NCI-H2227 (cell line): ENCODE data around the gene TRAPPC2B.

ENCODE experiments used
- DNase-seq: peaks from one replicate; lab custom pipeline; 2025; ENCODE audit not compliant: unreplicated experiment; lab: John Stamatoyannopoulos, UW

TRAPPC2B gene

DNA sequence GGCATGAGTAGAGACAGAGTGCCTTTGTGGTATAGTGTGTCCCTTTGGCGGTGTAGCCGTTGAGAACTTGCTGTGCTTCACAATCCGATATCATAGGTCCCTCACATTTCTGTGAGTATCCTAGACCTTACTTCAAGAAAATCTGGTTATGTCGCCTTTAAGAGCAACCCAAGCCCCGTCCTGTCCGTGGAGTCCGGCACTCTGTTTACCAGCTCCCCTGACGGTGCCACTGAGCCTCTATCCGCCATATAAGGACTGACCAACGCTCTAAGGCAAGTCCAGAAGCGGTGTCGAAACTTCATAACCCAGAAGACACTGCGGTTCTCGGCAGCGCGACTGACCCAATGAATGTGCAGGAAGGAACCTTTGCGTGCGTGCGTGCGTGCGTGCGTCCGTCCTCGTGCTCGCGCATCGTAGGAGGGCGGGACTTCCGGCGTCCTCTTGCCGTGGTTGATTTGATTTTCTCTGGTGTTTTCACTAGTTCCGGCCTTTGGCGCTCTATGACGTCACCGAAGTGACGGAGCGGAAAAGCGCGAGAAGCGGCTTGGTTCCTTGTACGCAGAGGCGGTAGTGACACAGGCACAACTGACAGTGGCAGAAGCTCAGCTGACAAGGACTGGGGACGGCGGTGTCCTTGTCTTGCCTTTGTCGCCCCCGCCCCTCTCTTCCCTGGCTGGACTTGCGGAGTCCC is at the start of gene TRAPPC2B, which contains the start of gene ZNF547:
TRAPPC2B (plus strand) TSS at position 555 of the 691 bp plus-strand sequence. CDS start 1,283 bp downstream, outside the sequence.
ZNF547 (plus strand) TSS at position 555 of the 691 bp plus-strand sequence. CDS start 5,005 bp downstream, outside the sequence.
- peak; percentile 100 for DNase-seq

DNA sequence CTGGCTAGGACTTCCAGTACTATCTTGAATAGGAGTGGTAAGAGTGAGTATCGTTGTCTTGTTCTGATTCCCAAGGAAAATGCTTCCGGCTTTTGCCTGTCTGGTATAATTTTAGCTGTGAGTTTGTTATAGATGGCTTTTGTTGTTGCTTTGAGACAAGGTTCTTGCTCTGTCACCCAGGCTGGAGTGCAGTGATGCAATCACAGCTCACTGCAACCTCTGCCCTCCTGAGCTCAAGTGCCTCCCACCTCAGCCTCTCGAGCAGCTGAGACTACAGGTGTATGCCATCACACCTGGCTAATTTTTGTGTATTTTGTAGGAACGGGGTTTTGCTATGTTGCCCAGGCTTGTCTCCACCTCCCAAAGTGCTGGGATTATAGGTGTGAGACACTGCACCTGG is 49.2 kb upstream of the TRAPPC2B start:
- DNase-seq, result no peak

DNA sequence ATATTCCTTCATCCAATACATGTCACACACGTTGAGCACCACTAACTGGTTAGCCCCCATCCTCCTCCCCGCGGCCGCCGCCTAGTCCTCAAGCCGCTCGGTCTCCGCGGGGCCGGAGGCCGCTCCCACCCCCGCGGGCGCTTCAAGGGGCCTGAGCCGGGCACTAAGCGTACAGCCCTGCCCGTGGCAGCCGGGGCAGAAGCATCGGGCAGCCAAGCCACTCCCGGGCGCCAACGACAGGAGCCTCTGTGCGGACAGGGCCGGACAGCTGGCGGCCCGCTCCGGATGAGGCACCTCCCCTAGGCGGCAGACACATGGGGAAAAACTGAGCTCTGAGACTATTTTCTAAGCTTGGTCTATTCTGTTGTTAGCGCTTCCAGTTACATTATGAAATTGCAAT is 45.8 kb upstream of the TRAPPC2B start:
- DNase-seq, result peak; percentile 83

DNA sequence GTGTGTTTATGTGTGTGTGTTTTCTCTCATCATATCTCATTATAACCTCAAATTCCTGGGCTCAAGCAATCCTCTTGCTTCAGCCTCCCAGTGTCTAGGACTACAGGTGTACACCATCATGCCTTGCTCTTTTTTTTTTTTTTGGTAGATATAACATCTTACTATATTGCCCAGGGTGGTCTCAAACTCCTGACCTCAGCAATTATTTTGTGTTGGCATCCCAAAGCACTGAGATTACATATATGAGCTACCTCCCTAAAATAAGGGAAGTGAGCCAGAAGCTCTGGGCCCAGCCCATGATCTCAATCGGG is 43.5 kb upstream of the TRAPPC2B start:
- no peak for DNase-seq

DNA sequence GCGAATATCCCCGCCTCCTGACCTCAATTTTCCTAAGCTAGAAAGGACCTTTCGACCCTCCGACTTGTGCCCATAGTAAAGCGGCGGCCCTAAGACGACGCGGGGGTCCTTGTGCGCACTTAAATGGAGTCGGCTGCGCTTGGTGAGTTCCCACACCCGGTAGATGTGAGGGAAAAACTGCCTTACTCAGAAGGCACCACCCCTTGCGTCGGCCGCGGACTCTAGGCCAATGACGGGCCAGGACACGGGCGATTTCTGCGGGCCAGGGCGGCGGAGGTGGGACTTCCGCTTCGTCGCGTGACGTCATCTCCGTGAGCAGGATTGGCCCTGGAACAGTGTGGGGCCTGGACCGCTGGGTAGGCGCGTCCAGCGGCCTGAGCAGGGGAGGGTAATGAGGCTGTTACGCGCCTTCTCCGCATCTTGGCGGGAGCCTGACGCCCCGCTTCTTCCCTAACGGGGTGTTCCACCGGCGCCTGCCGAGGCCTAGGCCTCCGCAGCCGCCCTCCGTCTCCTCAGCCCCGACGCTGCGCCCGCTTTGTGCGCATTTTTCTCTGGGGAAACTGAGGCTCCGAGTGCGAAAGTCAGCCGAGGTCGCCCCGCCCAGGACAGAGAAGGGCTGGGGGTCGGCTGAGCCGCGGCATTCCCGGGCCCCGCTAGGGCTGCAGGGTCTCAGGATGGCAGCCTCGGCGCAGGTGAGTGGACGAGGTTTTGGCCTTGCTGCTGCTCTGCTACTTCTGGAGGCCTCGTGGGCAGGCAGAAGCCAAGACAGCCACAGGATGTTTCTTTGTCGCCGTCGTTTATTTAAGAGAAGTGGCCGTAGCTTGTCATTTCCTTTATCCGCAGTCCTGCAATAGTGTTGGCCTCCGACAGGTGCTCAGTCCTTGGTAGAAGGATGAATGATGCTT is 42.9 kb upstream of the TRAPPC2B start, which contains the start of gene ZNF543:
ZNF543 (plus strand) TSS at position 293 of the 905 bp plus-strand sequence; CDS start at position 675, 382 bp downstream.
- peak; percentile 100 for DNase-seq

DNA sequence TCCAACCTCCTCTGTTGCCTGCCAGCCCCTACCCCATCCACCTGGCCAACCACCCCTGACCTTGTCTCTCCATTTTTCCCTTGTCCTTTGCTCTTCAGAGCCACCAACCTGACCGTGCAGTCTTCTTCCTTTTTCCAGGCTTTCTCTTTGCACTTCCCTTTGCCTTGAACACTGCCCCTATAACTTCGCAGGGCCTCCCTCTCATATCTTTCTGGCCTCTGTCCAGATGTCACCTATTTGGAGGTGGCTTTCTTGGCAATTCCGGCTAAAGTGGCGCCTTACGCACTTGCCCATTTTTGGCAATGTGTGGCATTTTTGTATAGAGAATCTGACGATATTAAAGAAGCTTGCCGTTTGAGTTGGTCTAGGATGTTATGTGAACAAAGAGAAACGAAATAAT is 42.2 kb upstream of the TRAPPC2B start:
- DNase-seq, result no peak

DNA sequence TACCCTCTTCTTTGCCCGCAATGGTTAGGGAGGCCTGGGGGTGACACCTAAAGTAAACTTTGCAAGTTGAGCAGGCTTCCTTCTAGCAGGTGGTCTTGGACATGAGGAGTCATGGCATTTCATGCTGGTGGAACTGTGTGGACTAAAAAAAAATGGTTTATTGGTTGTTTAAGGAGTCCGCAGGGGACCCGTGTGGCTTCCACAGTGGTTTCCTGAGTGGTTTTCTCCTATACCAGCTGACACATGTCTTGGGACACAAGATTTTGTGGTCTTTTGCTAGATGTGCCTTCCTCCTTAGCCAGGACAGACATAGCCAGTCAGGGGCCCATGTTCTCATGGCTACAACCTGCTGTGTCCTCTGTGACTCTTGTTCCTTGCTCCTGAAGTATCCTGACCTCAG is 41.6 kb upstream of the TRAPPC2B start:
- DNase-seq, result no peak

DNA sequence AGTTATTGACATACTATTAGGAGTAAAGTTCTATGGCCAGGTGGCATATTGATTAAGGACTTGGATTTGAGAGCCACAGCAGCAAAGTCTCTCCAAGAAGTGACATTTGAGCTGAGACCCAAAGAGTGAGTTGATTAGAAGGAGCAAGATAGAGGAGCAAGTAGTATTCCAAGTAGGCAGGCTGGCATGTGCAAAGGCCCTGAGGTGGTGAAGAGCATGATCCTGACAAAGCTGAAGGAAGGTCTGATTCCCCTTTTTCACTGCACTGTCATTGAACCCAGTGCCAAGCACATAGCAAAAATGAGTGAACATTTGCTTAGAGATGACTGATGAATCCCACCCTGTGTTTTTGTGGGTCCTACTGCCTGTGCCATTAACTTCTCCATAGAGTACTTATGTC is 38.4 kb upstream of the TRAPPC2B start:
- DNase-seq, result no peak

DNA sequence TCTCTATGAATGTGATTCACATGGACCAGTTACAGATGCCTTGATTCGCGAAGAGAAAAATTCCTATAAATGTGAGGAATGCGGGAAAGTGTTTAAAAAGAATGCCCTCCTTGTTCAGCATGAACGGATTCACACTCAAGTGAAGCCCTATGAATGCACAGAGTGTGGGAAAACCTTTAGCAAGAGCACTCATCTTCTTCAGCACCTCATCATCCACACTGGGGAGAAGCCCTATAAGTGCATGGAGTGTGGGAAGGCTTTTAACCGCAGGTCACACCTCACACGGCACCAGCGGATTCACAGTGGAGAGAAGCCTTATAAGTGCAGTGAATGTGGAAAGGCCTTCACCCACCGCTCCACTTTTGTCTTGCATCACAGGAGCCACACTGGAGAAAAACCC is 35.4 kb upstream of the TRAPPC2B start:
- no peak for DNase-seq

DNA sequence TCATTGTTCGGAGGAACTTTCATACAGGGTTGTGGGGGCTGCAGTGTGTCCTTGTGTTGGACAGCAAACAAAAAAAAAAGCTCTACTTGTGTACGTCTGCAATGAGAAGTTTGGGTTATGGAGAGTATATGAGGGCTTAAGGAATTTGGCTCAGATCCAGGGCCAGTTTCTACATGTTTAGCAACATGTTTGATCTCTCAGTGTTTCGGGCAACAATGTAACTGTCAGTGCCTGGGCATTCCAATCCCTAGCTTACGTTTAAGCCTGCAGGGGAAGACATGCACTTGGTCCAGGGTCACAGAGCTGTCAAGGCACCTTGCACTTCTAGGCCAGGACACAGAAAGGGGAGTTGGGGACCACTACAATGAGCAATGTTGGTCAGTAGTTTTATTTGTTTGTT is 29.2 kb upstream of the TRAPPC2B start:
- no peak for DNase-seq

DNA sequence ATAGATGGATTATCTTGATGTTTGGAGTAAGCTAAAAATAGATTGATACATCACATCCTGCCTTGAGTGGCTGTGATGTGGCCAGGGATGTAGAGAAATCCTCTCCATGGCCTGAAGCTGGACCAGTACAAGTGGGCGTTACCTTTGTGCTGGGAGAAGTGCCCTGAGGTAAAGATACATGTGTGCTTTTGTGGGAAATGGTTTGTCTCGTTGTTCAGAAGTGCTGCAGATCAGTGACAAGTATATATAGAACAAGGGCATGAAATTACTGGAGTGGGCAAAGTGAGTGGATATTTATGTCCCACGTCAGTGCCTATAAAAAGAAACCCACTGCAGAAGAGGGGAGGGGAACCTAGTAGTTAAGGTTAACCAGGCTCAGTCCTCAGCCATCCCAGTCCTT is 24.5 kb upstream of the TRAPPC2B start:
- no peak for DNase-seq

DNA sequence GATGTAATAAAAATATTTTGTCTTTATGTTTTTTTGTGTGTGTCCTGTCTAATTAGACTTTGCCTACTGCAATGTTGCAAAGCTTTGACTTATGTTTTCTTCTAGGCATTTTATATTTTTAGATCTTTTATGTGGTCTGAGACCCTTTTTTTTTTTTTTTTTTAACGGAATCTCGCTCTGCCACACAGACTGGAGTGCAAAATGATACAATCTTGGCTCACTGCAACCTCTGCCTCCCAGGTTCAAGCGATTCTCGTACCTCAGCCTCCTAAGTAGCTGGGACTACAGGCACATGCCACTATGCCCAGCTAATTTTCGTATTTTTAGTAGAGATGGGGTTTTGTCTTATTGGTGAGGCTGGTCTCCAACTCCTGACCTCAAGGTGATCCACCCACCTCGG is 20.8 kb upstream of the TRAPPC2B start:
- DNase-seq, result no peak

DNA sequence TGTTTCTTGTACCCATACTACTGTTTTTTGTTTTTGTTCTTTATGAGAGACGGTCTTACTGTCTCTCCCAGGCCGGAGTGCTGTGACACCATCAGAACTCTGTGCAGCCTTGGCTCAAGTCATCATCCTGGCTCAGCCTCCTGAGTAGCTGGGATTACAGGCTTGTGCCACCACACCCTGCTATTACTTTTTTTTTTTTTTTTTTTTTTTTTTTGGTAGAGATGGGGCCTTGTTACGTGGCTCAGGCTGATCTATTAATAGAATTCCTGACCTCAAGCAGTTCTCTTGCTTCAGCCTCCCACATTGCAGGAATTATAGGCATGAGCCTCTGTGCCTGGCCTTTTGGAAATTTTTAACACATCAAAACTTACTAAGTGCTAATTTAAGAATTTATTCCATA is 15.2 kb upstream of the TRAPPC2B start:
- peak; percentile 51 for DNase-seq

DNA sequence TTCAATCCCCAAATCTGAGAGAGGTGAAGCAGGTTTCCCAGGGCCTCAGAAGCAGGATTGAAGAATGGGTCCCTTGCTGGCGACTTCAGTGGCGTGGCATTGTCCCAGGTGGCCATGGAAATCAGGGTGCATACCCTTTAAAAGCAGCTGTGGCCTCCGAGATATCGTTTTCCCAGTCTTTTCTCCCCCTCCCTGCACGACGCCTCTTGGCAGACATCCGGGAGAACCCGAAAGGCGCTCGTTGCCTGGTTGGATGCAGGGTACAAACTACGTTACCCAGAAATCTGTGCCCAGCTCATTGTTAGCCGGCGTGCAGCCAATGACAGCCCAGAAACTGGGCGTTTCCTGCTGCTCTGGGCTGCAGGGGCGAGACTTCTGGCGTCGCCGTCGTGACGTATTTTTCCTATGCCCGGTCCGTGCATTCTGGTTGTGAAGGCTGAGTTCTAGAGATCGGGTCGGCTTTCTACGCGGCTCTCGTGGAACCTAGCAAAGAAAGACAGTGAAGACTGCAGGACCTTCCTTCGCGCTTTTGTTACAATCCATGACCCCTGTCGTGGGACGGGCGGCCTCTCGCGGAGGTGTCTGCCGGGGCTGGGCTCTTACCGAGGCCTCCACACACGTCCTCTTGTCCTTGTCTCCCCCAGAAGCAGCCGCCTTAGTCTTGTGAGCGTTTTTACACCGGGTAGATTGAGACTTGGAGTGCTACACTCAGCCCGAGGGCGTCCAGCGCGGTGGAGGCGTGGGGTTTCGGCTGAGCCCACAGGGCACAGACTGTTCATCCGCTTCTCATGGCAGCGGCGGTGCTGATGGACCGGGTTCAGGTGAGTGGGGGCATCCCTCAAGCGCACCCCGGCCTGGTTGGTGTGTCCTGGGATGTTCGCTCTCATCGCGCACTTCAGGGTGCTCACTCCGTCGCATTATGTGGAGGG is 12.2 kb upstream of the TRAPPC2B start, which contains the start of gene ZNF304:
ZNF304 (plus strand) TSS at position 395 of the 929 bp plus-strand sequence; CDS start at position 789, 394 bp downstream.
- peak; percentile 99 for DNase-seq

DNA sequence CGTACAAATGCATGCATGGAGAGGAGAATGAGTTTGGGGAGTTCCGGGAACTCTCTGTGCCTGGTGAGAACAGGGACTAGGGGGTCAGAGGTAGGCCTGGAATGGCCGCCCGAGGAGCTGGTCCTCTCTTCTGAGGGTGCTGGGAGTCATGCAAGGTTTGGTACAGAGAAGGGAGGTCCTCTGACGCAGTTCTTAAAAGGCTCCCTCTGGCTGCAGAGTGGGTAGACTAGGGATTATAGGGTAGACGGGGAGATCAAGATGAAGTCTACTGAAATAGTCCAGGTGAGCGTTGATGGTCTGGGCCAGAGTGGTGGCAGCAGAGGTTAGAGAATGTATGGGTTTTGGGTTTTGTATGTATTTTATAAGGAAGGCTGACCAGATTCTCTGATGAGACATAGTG is 11.5 kb upstream of the TRAPPC2B start:
- DNase-seq, result no peak

DNA sequence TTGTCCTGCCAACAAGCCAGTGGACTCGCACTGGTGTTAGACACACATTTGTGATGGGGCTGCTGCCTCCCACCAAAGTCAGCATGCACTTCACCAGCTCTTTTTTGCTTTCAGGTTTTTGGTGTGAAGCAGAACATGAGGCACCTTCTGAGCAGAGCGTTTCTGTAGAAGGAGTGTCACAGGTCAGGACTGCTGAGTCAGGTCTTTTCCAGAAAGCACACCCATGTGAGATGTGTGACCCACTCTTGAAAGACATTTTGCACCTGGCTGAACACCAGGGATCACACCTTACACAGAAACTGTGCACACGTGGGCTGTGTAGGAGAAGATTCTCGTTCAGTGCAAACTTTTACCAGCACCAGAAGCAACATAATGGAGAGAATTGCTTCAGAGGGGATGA is 7.4 kb upstream of the TRAPPC2B start:
- DNase-seq, result no peak

DNA sequence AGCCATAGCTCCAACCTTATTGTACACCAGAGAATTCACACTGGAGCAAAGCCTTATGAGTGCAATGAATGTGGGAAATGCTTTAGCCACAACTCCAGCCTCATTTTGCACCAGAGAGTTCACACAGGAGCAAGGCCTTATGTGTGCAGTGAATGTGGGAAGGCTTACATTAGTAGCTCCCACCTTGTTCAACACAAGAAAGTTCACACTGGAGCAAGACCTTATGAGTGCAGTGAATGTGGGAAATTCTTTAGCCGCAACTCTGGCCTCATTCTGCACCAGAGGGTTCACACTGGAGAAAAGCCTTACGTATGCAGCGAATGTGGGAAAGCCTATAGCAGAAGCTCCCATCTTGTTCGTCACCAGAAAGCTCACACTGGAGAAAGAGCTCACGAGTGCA is 5.9 kb upstream of the TRAPPC2B start:
- DNase-seq, result no peak

DNA sequence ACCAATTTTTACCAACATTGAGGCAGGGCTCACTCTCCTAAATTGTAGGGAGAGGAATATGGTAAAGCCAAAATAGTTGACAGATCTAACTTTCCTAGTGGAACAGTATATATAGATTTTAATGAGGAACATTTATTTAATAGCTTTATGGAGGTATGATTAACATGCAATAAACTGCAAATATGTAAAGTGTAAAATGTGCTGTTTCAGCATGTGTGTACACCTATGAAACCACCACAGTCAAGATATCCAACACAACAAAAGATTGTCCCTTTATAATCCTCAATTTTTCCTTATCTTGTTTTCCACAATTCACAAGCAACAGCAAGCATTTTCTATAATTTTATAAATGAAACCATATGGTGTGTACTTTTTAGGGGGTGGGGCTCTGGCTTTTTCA is 4.1 kb upstream of the TRAPPC2B start:
- DNase-seq, result no peak

DNA sequence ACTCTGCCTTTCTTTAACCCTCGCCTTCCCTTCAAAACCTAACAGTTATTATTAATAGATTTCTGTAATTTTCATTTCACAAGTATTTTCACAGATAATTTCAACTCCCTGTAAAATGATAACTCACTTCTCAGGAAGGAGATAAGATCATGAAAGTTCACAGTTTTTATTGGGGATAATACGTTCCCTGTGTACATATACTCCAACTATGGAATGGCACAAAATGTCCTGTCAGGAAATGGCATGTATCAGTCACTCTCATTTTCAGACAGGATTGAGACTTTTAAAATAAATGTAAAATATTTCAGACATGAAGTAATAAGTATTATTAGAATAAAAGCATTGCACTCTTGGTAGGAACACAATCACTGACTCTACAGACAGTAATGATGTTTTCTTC is 932 bp upstream of the TRAPPC2B start:
- no peak for DNase-seq

DNA sequence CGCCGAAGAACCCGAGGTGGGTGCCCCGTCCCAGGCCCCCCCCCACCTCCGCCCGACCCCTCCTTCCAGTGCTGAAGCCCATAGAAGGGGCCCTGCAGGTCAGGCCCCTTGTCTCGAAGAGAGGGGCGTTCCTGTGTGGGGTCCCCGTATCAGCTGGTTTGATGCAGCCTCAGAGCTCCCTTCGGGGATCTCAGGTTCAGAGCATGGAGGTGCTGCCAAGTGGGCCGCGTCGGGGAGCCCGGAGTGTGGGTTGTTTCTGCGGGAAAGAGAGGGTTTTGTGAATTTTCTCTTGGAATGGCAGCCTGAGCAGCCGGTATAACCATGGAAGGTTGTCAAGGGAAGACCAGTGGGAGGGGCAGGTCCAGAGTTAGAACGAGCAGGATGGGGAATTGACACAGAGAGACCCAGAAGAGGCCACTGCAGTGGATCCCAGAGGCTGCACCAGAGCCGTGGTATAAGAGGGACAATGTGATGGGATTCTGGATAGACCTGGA is 384 bp downstream of the TRAPPC2B start:
- DNase-seq, result peak; percentile 62

DNA sequence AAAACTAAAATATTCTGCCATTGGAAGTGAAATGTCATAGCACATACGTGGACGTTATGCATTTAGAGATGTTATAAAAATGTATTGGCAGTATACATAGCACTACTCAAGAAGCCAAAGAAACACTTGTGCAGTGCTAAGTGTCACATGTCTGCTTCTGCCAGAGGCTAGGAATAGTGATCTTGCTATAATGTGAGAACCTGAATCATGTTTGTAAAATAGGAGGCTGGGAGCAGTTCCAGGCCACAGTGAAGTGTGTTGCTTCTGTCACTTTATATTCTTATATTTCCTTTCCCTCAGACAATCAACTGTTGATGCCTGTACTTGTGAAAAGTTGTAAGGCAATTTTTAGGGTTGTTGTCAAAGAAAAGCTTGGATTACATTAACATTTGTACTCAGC is 3.4 kb downstream of the TRAPPC2B start:
- DNase-seq, result no peak
